Mammary epithelial cell (primary cell): ENCODE measurements around the gene BNIP1.

Source experiments
- EZH2 ChIP-seq: IDR thresholded peaks from 2 replicates; pipeline ENCODE4 v1.6.1; 2012; ENCODE audit warnings: low read length, inconsistent platforms, borderline replicate concordance
- TF ChIP-seq, protein P1 (sequence below), 2 donors: IDR thresholded peaks in 1 of 2; conservative IDR thresholded peaks in 1 of 2; 2 replicates each; pipeline ENCODE4 v1.5.1; 2011 to 2012; ENCODE audit warnings: inconsistent platforms in 2 of 2, low read length in 2 of 2, mild to moderate bottlenecking in 2 of 2, control low read depth in 1 of 2, low read depth in 1 of 2; ENCODE audit not compliant: insufficient read depth in 1 of 2; ENCODE audit errors: extremely low read depth in 1 of 2

- TF ChIP-seq, protein P1, sequence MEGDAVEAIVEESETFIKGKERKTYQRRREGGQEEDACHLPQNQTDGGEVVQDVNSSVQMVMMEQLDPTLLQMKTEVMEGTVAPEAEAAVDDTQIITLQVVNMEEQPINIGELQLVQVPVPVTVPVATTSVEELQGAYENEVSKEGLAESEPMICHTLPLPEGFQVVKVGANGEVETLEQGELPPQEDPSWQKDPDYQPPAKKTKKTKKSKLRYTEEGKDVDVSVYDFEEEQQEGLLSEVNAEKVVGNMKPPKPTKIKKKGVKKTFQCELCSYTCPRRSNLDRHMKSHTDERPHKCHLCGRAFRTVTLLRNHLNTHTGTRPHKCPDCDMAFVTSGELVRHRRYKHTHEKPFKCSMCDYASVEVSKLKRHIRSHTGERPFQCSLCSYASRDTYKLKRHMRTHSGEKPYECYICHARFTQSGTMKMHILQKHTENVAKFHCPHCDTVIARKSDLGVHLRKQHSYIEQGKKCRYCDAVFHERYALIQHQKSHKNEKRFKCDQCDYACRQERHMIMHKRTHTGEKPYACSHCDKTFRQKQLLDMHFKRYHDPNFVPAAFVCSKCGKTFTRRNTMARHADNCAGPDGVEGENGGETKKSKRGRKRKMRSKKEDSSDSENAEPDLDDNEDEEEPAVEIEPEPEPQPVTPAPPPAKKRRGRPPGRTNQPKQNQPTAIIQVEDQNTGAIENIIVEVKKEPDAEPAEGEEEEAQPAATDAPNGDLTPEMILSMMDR (conservative IDR thresholded peaks at IDR 0.05 in 1 of 2, IDR thresholded peaks at IDR 0.05 in 1 of 2; ENCODE audit: extremely low read depth in 1 of 2, insufficient read depth in 1 of 2, low read depth in 1 of 2, low read length in 2 of 2), result peak in 1 of 2 donors; percentile 24
- no peak for TF ChIP-seq EZH2
These were observed 42.9 kb downstream of the BNIP1 start for GRCh38 chr5:173187054-173187743.
